Adrenal gland (tissue), 12 donors: ENCODE results near the gene MSL2. TPM values are rescaled to one million over a fixed set of nuclear protein-coding genes. Genes with fewer than 3 reads are reported as not detected.
"Not testable (repeated sequence)": the region's sequence is repeated elsewhere in the genome, so short reads cannot be mapped to it uniquely, and the experiment has no call there.

Experiments
- DNase-seq, 7 donors: peaks; one replicate each; pipeline ENCODE4 v3.0.0-alpha.2; 2019 to 2020
- H3K27ac ChIP-seq, 5 donors: fragments of 200-600 bp; sonication (generic) in 4 of 5; 1 replicate in 3 of 5; 2 replicates in 2 of 5; pipeline versions ENCODE4 v1.5.1 to v1.8.0; 2016 to 2020; ENCODE audit warnings: mild to moderate bottlenecking in 1 of 5
- H3K27me3 ChIP-seq: fragments of 200-600 bp; 2 replicates; pipeline ENCODE4 v1.8.0; 2021
- H3K36me3 ChIP-seq, 2 donors: fragments of 200-600 bp; replicated peaks in 1 of 2; 1 replicate in 1 of 2; 2 replicates in 1 of 2; pipeline versions ENCODE4 v1.5.1 to v1.8.0; 2018 to 2022
- H3K4me1 ChIP-seq, 2 donors: fragments of 200-600 bp; replicated peaks in 1 of 2; 1 replicate in 1 of 2; 2 replicates in 1 of 2; pipeline versions ENCODE4 v1.5.1 to v1.8.0; 2018 to 2021
- H3K4me3 ChIP-seq, 4 donors: fragments of 200-600 bp; sonication (generic) in 3 of 4; one replicate each; pipeline ENCODE4 v1.5.1; 2016 to 2018
- H3K9me3 ChIP-seq, 3 donors: fragments of 200-600 bp; sonication (generic) in 1 of 3; replicated peaks in 1 of 3; 1 replicate in 2 of 3; 2 replicates in 1 of 3; pipeline versions ENCODE4 v1.5.1 to v1.8.0; 2016 to 2021
- CTCF ChIP-seq, 6 experiments: fragments of 450-650 bp in 4 of 6; fragments of 200-600 bp in 2 of 6; sonication (generic) in 1 of 6; IDR thresholded peaks; 1 replicate in 5 of 6; 2 replicates in 1 of 6; pipeline versions ENCODE4 v1.5.1 to v1.8.0; 2016 to 2021; ENCODE audit warnings: antibody characterized with exemption in 6 of 6, mild to moderate bottlenecking in 2 of 6, moderate library complexity in 1 of 6
- POLR2A ChIP-seq, 2 donors: fragments of 450-650 bp; IDR thresholded peaks; one replicate each; pipeline ENCODE4 v1.6.1; 2017; ENCODE audit warnings: antibody characterized with exemption in 2 of 2, mild to moderate bottlenecking in 2 of 2, moderate library complexity in 1 of 2
- WGBS, 4 donors: extraction: QIAGEN DNeasy Blood & Tissue Kit in 2 of 4; methylation state at CpG; one replicate each; pipeline versions ENCODE4 v1.1.5 to v1.1.7; 2013 to 2017; 5-methylcytosine and 5-hydroxymethylcytosine counted together
- intact Hi-C, 2 donors: fragments of 100-400 bp; cut with DNase I; formaldehyde crosslinking; loops; one replicate each; pipeline versions ENCODE4 v1.14.1 to v1.15.0; 2022 to 2023
- polyA plus RNA-seq, 3 donors: library from polyadenylated mRNA; stranded (reverse); fragments of 200-250 nt in 2 of 3; fragments of 350-450 nt in 1 of 3; fragmentation: Illumina TruSeq in 1 of 3; extraction: RNeasy Lipid Tissue Mini Kit (QIAGEN cat#74804) in 1 of 3; gene quantifications; one replicate each; pipeline ENCODE4 v1.2.3, GENCODE V29; 2013 to 2014
- total RNA-seq, 9 donors: library from RNA; depleted of rRNA in 4 of 9; stranded (reverse); fragments of >200 nt in 4 of 9; fragments of 120-200 nt in 1 of 9; fragmentation: NEBNext Ultra II Directional in 1 of 9; extraction: Animal tissue kit (Norgen Biotek cat#: 25700) in 1 of 9; gene quantifications; one replicate each; pipeline versions ENCODE4 v1.1.0 to v1.2.4, GENCODE V29; 2013 to 2023
- donor health status: healthy with polysubstance abuse.
- donor health status: Bipolar disorder and iron deficiency.
- donor health status: DM: yes; HTN: yes; CAD: no.
- donor health status: DM: no; HTN: no; CAD: no.
- donor health status: DM: no; HTN: no; CAD: no.
- donor health status: DM: yes; HTN: yes; CAD: no.

The MSL2 gene
- total and polyA plus RNA-seq, 12 donors = 4.0 to 36.0 (median 19.1) TPM

- DNase-seq = no peak
- no peak overlapping the region for H3K4me3 ChIP-seq
- no peak for TF ChIP-seq POLR2A (IDR thresholded peaks at IDR 0.05)
- no peak for TF ChIP-seq CTCF (IDR thresholded peaks at IDR 0.05)
- H3K9me3 ChIP-seq = no peaks in the 10 kb centered on the region
- no peaks in the 10 kb centered on the region for H3K36me3 ChIP-seq
- no peaks in the 10 kb centered on the region for H3K27me3 ChIP-seq
- H3K27ac ChIP-seq = no peak overlapping the region
- intact Hi-C loops = no loop called here
- 59 to 76% (median 72%) methylated on average over 4 of the region's 4 CpGs for WGBS, 4 donors
- H3K4me1 ChIP-seq = no peaks in the 10 kb centered on the region
Observed at GRCh38 chr3:136237961-136238649, 42.0 kb upstream of the MSL2 start.

GRCh38 chr3:136237103-136237502, 41.0 kb upstream of the MSL2 start:
- TF ChIP-seq POLR2A (IDR thresholded peaks at IDR 0.05) (no peak), CTCF (IDR thresholded peaks at IDR 0.05) (no peak)
- Histone ChIP-seq H3K36me3 (no peaks in the 10 kb centered on the region), H3K9me3 (no peaks in the 10 kb centered on the region), H3K27ac (no peak overlapping the region), H3K4me3 (no peak overlapping the region), H3K27me3 (no peaks in the 10 kb centered on the region), H3K4me1 (no peaks in the 10 kb centered on the region)
- WGBS, 4 donors = 89 to 93% (median 91%) methylated on average over 1 of the region's 1 CpG
- DNase-seq = no peak
- intact Hi-C loops = no loop called here

GRCh38 chr3:136236109-136236508, 40.0 kb upstream of the MSL2 start:
- no peaks in the 10 kb centered on the region for H3K9me3 ChIP-seq
- no peaks in the 10 kb centered on the region for H3K36me3 ChIP-seq
- H3K27me3 ChIP-seq = no peaks in the 10 kb centered on the region
- no peaks in the 10 kb centered on the region for H3K4me1 ChIP-seq
- DNase-seq = no peak
- no peak overlapping the region for H3K27ac ChIP-seq
- 78 to 88% (median 80%) methylated on average over 2 of the region's 2 CpGs for WGBS, 4 donors
- no peak overlapping the region for H3K4me3 ChIP-seq
- intact Hi-C loops = no loop called here
- no peak for TF ChIP-seq POLR2A (IDR thresholded peaks at IDR 0.05)

- Histone ChIP-seq H3K27ac (no peak overlapping the region), H3K9me3 (no peaks in the 10 kb centered on the region), H3K4me1 (no peaks in the 10 kb centered on the region), H3K27me3 (no peaks in the 10 kb centered on the region), H3K36me3 (no peaks in the 10 kb centered on the region), H3K4me3 (no peak overlapping the region)
- TF ChIP-seq POLR2A (IDR thresholded peaks at IDR 0.05) = no peak
- no peak for TF ChIP-seq CTCF (IDR thresholded peaks at IDR 0.05)
- 80 to 92% (median 87%) methylated on average over 1 of the region's 1 CpG for WGBS, 4 donors
- intact Hi-C loops = no loop called here
- DNase-seq = no peak
Observed at GRCh38 chr3:136235545-136235944, 39.4 kb upstream of the MSL2 start.

GRCh38 chr3:136232413-136232812, 36.3 kb upstream of the MSL2 start:
- TF ChIP-seq CTCF (IDR thresholded peaks at IDR 0.05) (no peak), POLR2A (IDR thresholded peaks at IDR 0.05) (no peak)
- H3K36me3 ChIP-seq = no peaks in the 10 kb centered on the region
- no peak overlapping the region for H3K27ac ChIP-seq
- intact Hi-C loops = no loop called here
- no peaks in the 10 kb centered on the region for H3K9me3 ChIP-seq
- no peak overlapping the region for H3K4me3 ChIP-seq
- WGBS, 4 donors = 80 to 90% (median 82%) methylated on average over 2 of the region's 2 CpGs
- no peak for DNase-seq
- H3K4me1 ChIP-seq = no peaks in the 10 kb centered on the region
- H3K27me3 ChIP-seq = no peaks in the 10 kb centered on the region

- intact Hi-C loops, H3K9me3 ChIP-seq, H3K4me3 ChIP-seq, H3K27me3 ChIP-seq, DNase-seq, H3K36me3 ChIP-seq, H3K27ac ChIP-seq, H3K4me1 ChIP-seq: not testable (repeated sequence)
- WGBS, 4 donors = 90 to 92% (median 92%) methylated on average over 4 of the region's 4 CpGs
Observed at GRCh38 chr3:136222746-136223145, 26.6 kb upstream of the MSL2 start.
